IMR-90 (cell line): ENCODE results near the gene CDC37L1. TPM values are rescaled to one million over a fixed set of nuclear protein-coding genes. Genes with fewer than 3 reads are reported as not detected.
A peak's percentile ranks its signal among the peaks of the same experiment; 100 is the strongest.

Experiments
- ATAC-seq: fragments of 200-7000 bp; cut with Tn5 transposase; 2 replicates; pipeline ENCODE4 v1.9.1; 2020; ENCODE audit warnings: low read depth, mild to moderate bottlenecking, moderate library complexity
- BruUV-seq: library from RNA; stranded (reverse); fragments of 400-500 nt; replicated peaks from 2 replicates; lab custom pipeline; 2021; lab: Mats Ljungman, UMichigan
- CTCF ChIA-PET: fragments of 300-600 bp; formaldehyde crosslinking; extraction: SDS; loops from one replicate; lab custom pipeline; 2021; ENCODE audit warnings: antibody characterized with exemption; lab: Yijun Ruan, JAX
- POLR2A ChIA-PET: fragments of 300-600 bp; sonication (Branson Sonifier 250); formaldehyde crosslinking; loops from one replicate; lab custom pipeline; 2022; ENCODE audit warnings: antibody characterized with exemption; ENCODE audit not compliant: unreplicated experiment; lab: Charles Lee
- DNase-seq: peaks from one replicate; pipeline ENCODE4 v3.0.0; 2013
- H2AFZ ChIP-seq: replicated peaks from 2 replicates; pipeline ENCODE3; 2013; ENCODE audit warnings: low read length, mild to moderate bottlenecking; ENCODE audit not compliant: poor library complexity
- H2AK5ac ChIP-seq: 2 replicates; pipeline ENCODE4 v1.6.1; 2013; ENCODE audit warnings: low read depth, low read length, inconsistent platforms
- H2AK9ac ChIP-seq: replicated peaks from 2 replicates; pipeline ENCODE3; 2013; ENCODE audit warnings: mild to moderate bottlenecking, low read depth, low read length, moderate library complexity; ENCODE audit not compliant: poor library complexity
- H2BK120ac ChIP-seq: 2 replicates; pipeline ENCODE4 v1.6.1; 2013; ENCODE audit warnings: low read depth, low read length, inconsistent platforms
- H2BK15ac ChIP-seq: 3 replicates; pipeline ENCODE4 v1.6.1; 2013; ENCODE audit warnings: low read depth, low read length, inconsistent platforms
- H2BK20ac ChIP-seq: 2 replicates; pipeline ENCODE4 v1.6.1; 2013; ENCODE audit warnings: low read depth, mild to moderate bottlenecking, inconsistent platforms, low read length, moderate library complexity
- H2BK5ac ChIP-seq: 2 replicates; pipeline ENCODE4 v1.6.1; 2013; ENCODE audit warnings: mild to moderate bottlenecking, low read depth, low read length, inconsistent platforms; ENCODE audit not compliant: poor library complexity, severe bottlenecking
- H3K14ac ChIP-seq: replicated peaks from 2 replicates; pipeline ENCODE4 v1.6.1; 2013; ENCODE audit warnings: low read depth, low read length, inconsistent platforms
- H3K18ac ChIP-seq: 2 replicates; pipeline ENCODE4 v1.6.1; 2013; ENCODE audit warnings: low read depth, low read length, control low read depth
- H3K23ac ChIP-seq: 2 replicates; pipeline ENCODE4 v1.6.1; 2013; ENCODE audit warnings: low read depth, low read length, inconsistent platforms
- H3K27ac ChIP-seq: 2 replicates; pipeline ENCODE4 v1.5.1; 2013; ENCODE audit warnings: mild to moderate bottlenecking, control low read depth, low read length; ENCODE audit not compliant: insufficient read depth
- H3K27me3 ChIP-seq: 2 replicates; pipeline ENCODE4 v1.6.1; 2013; ENCODE audit warnings: low read length; ENCODE audit not compliant: control insufficient read depth, insufficient read depth
- H3K36me3 ChIP-seq: 2 replicates; pipeline ENCODE4 v1.6.1; 2013; ENCODE audit warnings: low read length, mixed read lengths; ENCODE audit not compliant: control insufficient read depth, insufficient read depth
- H3K4ac ChIP-seq: 2 replicates; pipeline ENCODE4 v1.6.1; 2013; ENCODE audit warnings: low read depth, low read length, inconsistent platforms
- H3K4me1 ChIP-seq: 2 replicates; pipeline ENCODE4 v1.6.1; 2013; ENCODE audit warnings: low read length, mixed read lengths; ENCODE audit not compliant: control insufficient read depth, insufficient read depth
- H3K4me2 ChIP-seq: 2 replicates; pipeline ENCODE4 v1.6.1; 2013; ENCODE audit warnings: low read depth, mild to moderate bottlenecking, control low read depth, low read length, moderate library complexity
- H3K4me3 ChIP-seq: 2 replicates; pipeline ENCODE4 v1.5.1; 2013; ENCODE audit warnings: low read depth, mild to moderate bottlenecking, control low read depth, low read length, moderate library complexity; ENCODE audit not compliant: insufficient read depth
- H3K56ac ChIP-seq: 2 replicates; pipeline ENCODE4 v1.6.1; 2013; ENCODE audit warnings: low read length, inconsistent platforms; ENCODE audit not compliant: insufficient read depth; ENCODE audit errors: extremely low read depth
- H3K79me1 ChIP-seq, 2 experiments: 2 replicates each; pipeline ENCODE4 v1.6.1; 2013; ENCODE audit warnings: low read length in 2 of 2, inconsistent platforms in 1 of 2, low read depth in 1 of 2
- H3K9ac ChIP-seq: 2 replicates; pipeline ENCODE4 v1.6.1; 2013; ENCODE audit warnings: low read depth, low read length, control low read depth
- H3K9me1 ChIP-seq: 2 replicates; pipeline ENCODE4 v1.6.1; 2013; ENCODE audit warnings: low read length, inconsistent platforms; ENCODE audit not compliant: insufficient read depth
- H3K9me3 ChIP-seq: 2 replicates; pipeline ENCODE4 v1.6.1; 2013; ENCODE audit warnings: low read length; ENCODE audit not compliant: control insufficient read depth, insufficient read depth
- H4K20me1 ChIP-seq: 2 replicates; pipeline ENCODE4 v1.6.1; 2013; ENCODE audit warnings: low read length, inconsistent platforms; ENCODE audit not compliant: insufficient read depth
- H4K5ac ChIP-seq: 2 replicates; pipeline ENCODE4 v1.6.1; 2013; ENCODE audit warnings: mild to moderate bottlenecking, low read depth, low read length, control low read depth
- H4K8ac ChIP-seq, 2 experiments: 2 replicates each; pipeline ENCODE4 v1.6.1; 2013; ENCODE audit warnings: low read depth in 2 of 2, low read length in 2 of 2, control low read depth in 1 of 2, inconsistent platforms in 1 of 2
- H4K91ac ChIP-seq: 2 replicates; pipeline ENCODE4 v1.6.1; 2013; ENCODE audit warnings: low read depth, low read length, inconsistent platforms; ENCODE audit not compliant: insufficient read depth
- CEBPB ChIP-seq: IDR thresholded peaks from 2 replicates; pipeline ENCODE4 v1.6.1; 2012; ENCODE audit warnings: low read depth, low read length, improper control_type of control experiment
- RAD21 ChIP-seq: IDR thresholded peaks from 2 replicates; pipeline ENCODE4 v1.6.1; 2012; ENCODE audit warnings: low read length, improper control_type of control experiment
- RCOR1 ChIP-seq: IDR thresholded peaks from 2 replicates; pipeline ENCODE4 v1.6.1; 2012; ENCODE audit warnings: mild to moderate bottlenecking, low read length, improper control_type of control experiment; ENCODE audit not compliant: insufficient replicate concordance
- SMC3 ChIP-seq: fragments of 150-350 bp; IDR thresholded peaks from 2 replicates; pipeline ENCODE4 v1.6.1; 2016; ENCODE audit warnings: low read depth, mild to moderate bottlenecking, antibody characterized with exemption, low read length, moderate library complexity
- WGBS, 2 experiments: methylation state at CpG; one replicate each; pipeline versions ENCODE4 v1.1.5 to v1.1.7; 2013; ENCODE audit warnings: missing lambda C conversion rate in 2 of 2; ENCODE audit not compliant: insufficient read length in 1 of 2; ENCODE audit errors: extremely low coverage in 2 of 2; 5-methylcytosine and 5-hydroxymethylcytosine counted together
- dilution Hi-C: fragments of 300-500 bp; cut with HindIII; formaldehyde crosslinking; loops from one replicate; pipeline ENCODE4 v1.14.3; 2018; ENCODE audit warnings: low sequenced_read_pairs; ENCODE audit not compliant: unreplicated experiment
- in situ Hi-C: fragments of 300-500 bp; cut with MboI; formaldehyde crosslinking; loops from 3 replicates; pipeline ENCODE4 v1.14.3; 2019; ENCODE audit warnings: low sequenced_read_pairs, inconsistent platforms, mixed read lengths
- intact Hi-C: fragments of 100-400 bp; cut with micrococcal nuclease; formaldehyde crosslinking; loops from 2 replicates; pipeline ENCODE4 v1.10.0; 2022
- polyA plus RNA-seq, 3 experiments: library from polyadenylated mRNA; depleted of rRNA; stranded (reverse); fragments of >200 nt; gene quantifications; 2 replicates each; pipeline ENCODE4 v1.2.3, GENCODE V29; 2012; ENCODE audit warnings: low replicate concordance in 1 of 3
- total RNA-seq: library from RNA; depleted of rRNA; stranded (reverse); fragments of >200 nt; gene quantifications from 2 replicates; pipeline ENCODE4 v1.2.3, GENCODE V29; 2012
- TF ChIP-seq, protein P1 (sequence below): fragments of 150-350 bp; IDR thresholded peaks from 2 replicates; pipeline ENCODE4 v1.6.1; 2017; ENCODE audit warnings: mild to moderate bottlenecking, antibody characterized with exemption, low read length, low read depth
- TF ChIP-seq, protein P2 (sequence below): conservative IDR thresholded peaks from 2 replicates; pipeline ENCODE4 v1.5.1; 2012; ENCODE audit warnings: mild to moderate bottlenecking, low read depth, low read length, improper control_type of control experiment

CDC37L1 gene
- total and polyA plus RNA-seq, 2 of the 4 experiments (the other 2 are of a cell fraction), result 6.6 to 7.3 TPM

GRCh38 chr9:4640027-4640426, 39.3 kb upstream of the CDC37L1 start:
- Histone ChIP-seq H2BK15ac (no peak overlapping the region), H4K91ac (no peak overlapping the region), H3K79me1 (no peaks in the 10 kb centered on the region), H3K4me3 (no peak overlapping the region), H3K9ac (no peak overlapping the region), H2BK5ac (no peak overlapping the region), H3K27ac (no peak overlapping the region), H2AFZ (no peak overlapping the region), H3K9me1 (no peaks in the 10 kb centered on the region), H4K8ac (no peak overlapping the region), H3K4ac (no peak overlapping the region), H3K9me3 (no peaks in the 10 kb centered on the region), H3K14ac (no peak overlapping the region), H4K20me1 (no peaks in the 10 kb centered on the region), H2AK5ac (no peak overlapping the region), H3K4me2 (no peak overlapping the region), H3K27me3 (no peaks in the 10 kb centered on the region; the same call in 1 of the 2 replicates), H3K56ac (no peak overlapping the region), H3K23ac (no peak overlapping the region), H3K4me1 (no peaks in the 10 kb centered on the region), H3K36me3 (no peaks in the 10 kb centered on the region), H2BK20ac (no peak overlapping the region), H2BK120ac (no peak overlapping the region), H3K18ac (no peak overlapping the region), H4K5ac (no peak overlapping the region), H2AK9ac (no peak overlapping the region)
- ChIA-PET CTCF (interaction anchor here (0.9 to 1.0 kb wide), 2 partner anchors 257 to 264 kb away, joined by 3 to 4 read pairs; no protein-coding TSS in a partner anchor), POLR2A (no interaction called here)
- in situ Hi-C loops (no loop called here), intact Hi-C loops (loop anchor here (1.0 kb wide), 1 partner anchor 258 kb away; no protein-coding TSS in a partner anchor), dilution Hi-C loops (no loop called here)
- WGBS, 2 experiments, result no CpG with 5 or more reads among the region's 2 CpGs
- ATAC-seq (no peak), DNase-seq (no peak)
- BruUV-seq, result no TSS peak
- no peak for TF ChIP-seq RCOR1
- peak; percentile 55 for TF ChIP-seq RAD21
- TF ChIP-seq, protein P1, sequence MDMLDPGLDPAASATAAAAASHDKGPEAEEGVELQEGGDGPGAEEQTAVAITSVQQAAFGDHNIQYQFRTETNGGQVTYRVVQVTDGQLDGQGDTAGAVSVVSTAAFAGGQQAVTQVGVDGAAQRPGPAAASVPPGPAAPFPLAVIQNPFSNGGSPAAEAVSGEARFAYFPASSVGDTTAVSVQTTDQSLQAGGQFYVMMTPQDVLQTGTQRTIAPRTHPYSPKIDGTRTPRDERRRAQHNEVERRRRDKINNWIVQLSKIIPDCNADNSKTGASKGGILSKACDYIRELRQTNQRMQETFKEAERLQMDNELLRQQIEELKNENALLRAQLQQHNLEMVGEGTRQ, result no peak
- TF ChIP-seq CEBPB, result no peak
- peak; percentile 60 for TF ChIP-seq SMC3
- TF ChIP-seq, protein P2, sequence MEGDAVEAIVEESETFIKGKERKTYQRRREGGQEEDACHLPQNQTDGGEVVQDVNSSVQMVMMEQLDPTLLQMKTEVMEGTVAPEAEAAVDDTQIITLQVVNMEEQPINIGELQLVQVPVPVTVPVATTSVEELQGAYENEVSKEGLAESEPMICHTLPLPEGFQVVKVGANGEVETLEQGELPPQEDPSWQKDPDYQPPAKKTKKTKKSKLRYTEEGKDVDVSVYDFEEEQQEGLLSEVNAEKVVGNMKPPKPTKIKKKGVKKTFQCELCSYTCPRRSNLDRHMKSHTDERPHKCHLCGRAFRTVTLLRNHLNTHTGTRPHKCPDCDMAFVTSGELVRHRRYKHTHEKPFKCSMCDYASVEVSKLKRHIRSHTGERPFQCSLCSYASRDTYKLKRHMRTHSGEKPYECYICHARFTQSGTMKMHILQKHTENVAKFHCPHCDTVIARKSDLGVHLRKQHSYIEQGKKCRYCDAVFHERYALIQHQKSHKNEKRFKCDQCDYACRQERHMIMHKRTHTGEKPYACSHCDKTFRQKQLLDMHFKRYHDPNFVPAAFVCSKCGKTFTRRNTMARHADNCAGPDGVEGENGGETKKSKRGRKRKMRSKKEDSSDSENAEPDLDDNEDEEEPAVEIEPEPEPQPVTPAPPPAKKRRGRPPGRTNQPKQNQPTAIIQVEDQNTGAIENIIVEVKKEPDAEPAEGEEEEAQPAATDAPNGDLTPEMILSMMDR, result peak; percentile 49
